GM12874 (cell line): Measurements from ENCODE around the gene SPATA21.

Source experiments
- TF ChIP-seq, protein P1 (sequence below): IDR thresholded peaks from 2 replicates; pipeline ENCODE4 v1.5.1; 2011; ENCODE audit warnings: low read depth, mild to moderate bottlenecking, control low read depth, low read length, moderate library complexity; ENCODE audit not compliant: insufficient read depth

SPATA21 gene

GRCh38 chr1:16397120-16397519 is 40.1 kb downstream of the SPATA21 start:
- TF ChIP-seq, protein P1, sequence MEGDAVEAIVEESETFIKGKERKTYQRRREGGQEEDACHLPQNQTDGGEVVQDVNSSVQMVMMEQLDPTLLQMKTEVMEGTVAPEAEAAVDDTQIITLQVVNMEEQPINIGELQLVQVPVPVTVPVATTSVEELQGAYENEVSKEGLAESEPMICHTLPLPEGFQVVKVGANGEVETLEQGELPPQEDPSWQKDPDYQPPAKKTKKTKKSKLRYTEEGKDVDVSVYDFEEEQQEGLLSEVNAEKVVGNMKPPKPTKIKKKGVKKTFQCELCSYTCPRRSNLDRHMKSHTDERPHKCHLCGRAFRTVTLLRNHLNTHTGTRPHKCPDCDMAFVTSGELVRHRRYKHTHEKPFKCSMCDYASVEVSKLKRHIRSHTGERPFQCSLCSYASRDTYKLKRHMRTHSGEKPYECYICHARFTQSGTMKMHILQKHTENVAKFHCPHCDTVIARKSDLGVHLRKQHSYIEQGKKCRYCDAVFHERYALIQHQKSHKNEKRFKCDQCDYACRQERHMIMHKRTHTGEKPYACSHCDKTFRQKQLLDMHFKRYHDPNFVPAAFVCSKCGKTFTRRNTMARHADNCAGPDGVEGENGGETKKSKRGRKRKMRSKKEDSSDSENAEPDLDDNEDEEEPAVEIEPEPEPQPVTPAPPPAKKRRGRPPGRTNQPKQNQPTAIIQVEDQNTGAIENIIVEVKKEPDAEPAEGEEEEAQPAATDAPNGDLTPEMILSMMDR, result no peak

- TF ChIP-seq, protein P1, result no peak
Measured at GRCh38 chr1:16396591-16396990, 40.6 kb downstream of the SPATA21 start.

GRCh38 chr1:16394977-16395376 is 42.2 kb downstream of the SPATA21 start:
- TF ChIP-seq, protein P1, result no peak

DNA sequence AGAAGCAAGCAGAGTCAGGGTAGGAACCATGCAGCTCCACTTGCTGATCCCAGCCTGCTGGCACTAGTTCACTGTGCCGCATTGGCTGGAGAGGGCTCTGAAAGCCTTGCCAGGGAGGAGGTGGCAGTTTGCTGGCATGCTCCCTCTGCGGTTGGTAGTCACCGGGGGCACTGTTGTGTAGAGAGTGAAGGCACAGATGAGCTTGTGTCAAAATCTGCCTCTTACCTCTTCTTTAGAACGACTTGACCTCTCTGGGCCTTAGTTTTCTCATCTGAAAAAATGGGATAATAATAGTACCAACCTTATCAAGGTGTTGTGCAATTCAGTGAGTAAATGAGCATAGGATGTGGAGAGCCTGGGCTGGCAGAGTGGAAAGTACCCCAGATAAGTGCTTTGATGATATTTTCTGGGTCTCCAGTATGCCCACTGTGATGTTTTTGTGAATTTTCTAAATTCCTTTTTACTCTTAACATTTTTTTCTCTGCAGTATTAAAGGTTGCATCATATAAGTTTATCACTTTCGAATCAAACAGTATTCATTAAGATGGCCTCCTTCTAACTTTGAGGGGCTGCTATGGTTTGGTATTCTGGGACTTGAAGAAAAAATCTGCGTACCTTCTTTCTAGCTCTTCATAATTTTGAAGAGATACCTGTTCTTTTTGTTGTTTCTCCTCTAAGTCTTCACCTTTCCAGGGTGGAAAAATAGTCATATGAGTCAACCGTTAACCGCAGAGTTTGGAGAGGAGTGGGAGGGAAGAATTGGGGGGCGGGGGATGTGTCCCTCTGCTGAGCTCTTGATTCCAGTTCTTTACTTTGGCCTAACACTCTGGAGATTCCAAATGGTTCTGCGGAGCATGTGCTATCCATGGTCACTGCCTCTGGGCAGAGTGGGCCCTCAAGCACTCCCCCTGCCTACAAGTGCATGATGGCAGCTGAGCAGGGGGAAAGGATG is 43.4 kb downstream of the SPATA21 start:
- TF ChIP-seq, protein P1, result no peak

GRCh38 chr1:16392740-16393569 is 44.3 kb downstream of the SPATA21 start:
- TF ChIP-seq, protein P1, result no peak

- TF ChIP-seq, protein P1, result no peak
Measured at GRCh38 chr1:16391411-16391810, 45.8 kb downstream of the SPATA21 start.
